Stomach smooth muscle (tissue), 2 donors: ENCODE data around the gene WNT9A.

Experiments
- H3K27ac ChIP-seq: one replicate; pipeline ENCODE4 v1.7.0; 2013; ENCODE audit warnings: mild to moderate bottlenecking, low read length, inconsistent platforms
- H3K27me3 ChIP-seq, 2 donors: one replicate each; pipeline ENCODE4 v1.7.0; 2013; ENCODE audit warnings: low read length in 2 of 2; ENCODE audit not compliant: insufficient read depth in 2 of 2, control insufficient read depth in 1 of 2
- H3K36me3 ChIP-seq, 2 donors: one replicate each; pipeline ENCODE4 v1.7.0; 2013; ENCODE audit warnings: low read length in 2 of 2; ENCODE audit not compliant: control insufficient read depth in 2 of 2, insufficient read depth in 2 of 2
- H3K4me1 ChIP-seq: one replicate; pipeline ENCODE4 v1.7.0; 2013; ENCODE audit warnings: low read length; ENCODE audit not compliant: control insufficient read depth, insufficient read depth
- H3K4me3 ChIP-seq, 2 donors: one replicate each; pipeline ENCODE4 v1.7.0; 2013; ENCODE audit warnings: low read length in 2 of 2
- H3K9ac ChIP-seq, 2 donors: one replicate each; pipeline ENCODE4 v1.7.0; 2013; ENCODE audit warnings: low read length in 2 of 2, mild to moderate bottlenecking in 1 of 2
- H3K9me3 ChIP-seq, 2 donors: one replicate each; pipeline ENCODE4 v1.7.0; 2013; ENCODE audit warnings: low read length in 2 of 2; ENCODE audit not compliant: control insufficient read depth in 2 of 2
- donor health status: healthy.
- donor health status: Pancreatic carcinoma.

Gene WNT9A

GRCh38 chr1:227926896-227927885 is 20.5 kb downstream of the WNT9A start:
- no peak overlapping the region for H3K4me3 ChIP-seq
- H3K9me3 ChIP-seq, result no peaks in the 10 kb centered on the region

GRCh38 chr1:227926216-227926791 is 21.4 kb downstream of the WNT9A start:
- Histone ChIP-seq H3K4me3 (no peak overlapping the region), H3K36me3 (peaks cover 8% of the 10 kb centered on the region in 2 donors), H3K27me3 (no peaks in the 10 kb centered on the region), H3K4me1 (peaks cover 23% of the 10 kb centered on the region), H3K9me3 (no peaks in the 10 kb centered on the region), H3K27ac (no peak overlapping the region), H3K9ac (no peak overlapping the region)

More at GRCh38 chr1:227926896-227927885, 20.5 kb downstream of the WNT9A start:
- Histone ChIP-seq H3K27ac (no peak overlapping the region), H3K36me3 (peaks cover 3 to 6% of the 10 kb centered on the region in 2 donors), H3K4me1 (peaks cover 23% of the 10 kb centered on the region), H3K9ac (no peak overlapping the region), H3K27me3 (no peaks in the 10 kb centered on the region)

DNA sequence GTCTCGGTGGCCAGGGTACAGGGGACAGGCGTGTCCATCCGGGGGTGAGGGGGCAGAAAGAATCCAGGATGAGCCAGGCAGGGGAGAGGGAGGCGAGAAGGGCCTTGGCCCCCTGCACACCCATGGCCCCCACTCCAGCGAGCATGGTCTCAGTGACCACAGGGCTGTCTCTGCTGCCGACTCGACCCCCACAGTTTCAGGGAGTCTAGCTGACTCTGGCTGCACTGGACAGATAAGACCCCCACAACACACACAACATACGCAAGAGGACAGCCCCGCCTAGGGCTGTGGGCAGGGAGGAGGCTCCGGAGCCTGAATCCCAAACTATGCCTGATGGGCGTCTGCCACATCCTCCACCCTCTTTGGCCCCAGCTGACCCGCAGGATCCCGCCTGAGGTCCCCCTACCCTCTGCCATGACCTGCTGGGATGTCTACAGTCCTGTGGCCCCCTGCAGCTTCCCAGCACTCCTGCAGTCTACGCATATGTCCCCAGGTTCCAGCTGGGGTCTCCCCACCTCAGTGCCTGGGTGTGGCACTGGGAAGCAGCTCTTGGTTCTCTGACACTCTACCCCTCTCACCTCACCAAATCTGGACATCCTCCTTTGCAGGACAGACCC is 22.0 kb downstream of the WNT9A start:
- Histone ChIP-seq H3K27me3 (no peaks in the 10 kb centered on the region), H3K9ac (no peak overlapping the region), H3K9me3 (no peaks in the 10 kb centered on the region), H3K36me3 (peaks cover 13 to 15% of the 10 kb centered on the region in 2 donors), H3K4me1 (peaks cover 23% of the 10 kb centered on the region), H3K27ac (no peak overlapping the region), H3K4me3 (no peak overlapping the region)

GRCh38 chr1:227924833-227925574 is 22.7 kb downstream of the WNT9A start:
- no peak overlapping the region for H3K27ac ChIP-seq
- no peaks in the 10 kb centered on the region for H3K27me3 ChIP-seq
- H3K4me1 ChIP-seq, result peaks cover 23% of the 10 kb centered on the region
- H3K4me3 ChIP-seq, result no peak overlapping the region
- no peaks in the 10 kb centered on the region for H3K9me3 ChIP-seq
- peaks cover 15 to 16% of the 10 kb centered on the region in 2 donors for H3K36me3 ChIP-seq
- no peak overlapping the region for H3K9ac ChIP-seq

DNA sequence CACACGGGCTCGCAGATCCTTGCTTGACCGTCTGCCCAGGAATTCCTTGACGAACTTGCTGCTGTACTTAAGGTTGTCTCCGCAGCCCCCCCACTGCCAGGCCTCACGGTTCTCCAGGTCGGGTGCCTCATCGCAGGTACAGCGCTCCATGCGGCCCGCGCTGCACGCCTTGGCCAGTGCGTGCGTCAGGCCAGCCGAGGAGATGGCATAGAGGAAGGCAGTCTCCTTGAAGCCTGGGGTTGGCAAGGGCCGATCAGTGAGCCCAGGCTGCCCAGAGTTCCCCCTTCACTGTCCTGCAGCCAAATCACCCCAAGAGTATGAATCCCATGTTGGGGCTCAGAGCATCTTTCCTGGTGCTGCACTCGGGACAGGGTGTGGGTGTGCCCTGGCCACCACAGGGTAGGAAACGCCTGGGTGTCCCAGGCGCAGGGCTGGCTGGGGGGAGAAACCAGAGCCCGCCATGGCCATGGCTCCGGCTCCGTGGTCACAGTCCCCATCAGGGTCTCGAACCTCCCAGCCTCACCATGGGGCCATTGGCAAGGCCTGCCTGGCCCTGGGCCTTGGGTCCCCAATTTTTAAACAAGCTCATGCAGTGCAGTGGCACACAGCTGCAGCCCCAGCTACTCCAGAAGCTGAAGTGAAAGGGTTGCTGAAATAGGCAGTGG is 23.4 kb downstream of the WNT9A start:
- H3K9me3 ChIP-seq, result no peaks in the 10 kb centered on the region
- H3K4me3 ChIP-seq, result no peak overlapping the region
- no peak overlapping the region for H3K27ac ChIP-seq
- peaks cover 14 to 15% of the 10 kb centered on the region in 2 donors for H3K36me3 ChIP-seq
- no peaks in the 10 kb centered on the region for H3K27me3 ChIP-seq
- peaks cover 23% of the 10 kb centered on the region for H3K4me1 ChIP-seq
- no peak overlapping the region for H3K9ac ChIP-seq

GRCh38 chr1:227923353-227924167 is 24.2 kb downstream of the WNT9A start:
- peaks cover 20% of the 10 kb centered on the region for H3K4me1 ChIP-seq
- no peak overlapping the region for H3K4me3 ChIP-seq
- no peaks in the 10 kb centered on the region for H3K27me3 ChIP-seq
- H3K36me3 ChIP-seq, result peaks cover 14 to 17% of the 10 kb centered on the region in 2 donors
- no peaks in the 10 kb centered on the region for H3K9me3 ChIP-seq
- no peak overlapping the region for H3K27ac ChIP-seq
- no peak overlapping the region for H3K9ac ChIP-seq

DNA sequence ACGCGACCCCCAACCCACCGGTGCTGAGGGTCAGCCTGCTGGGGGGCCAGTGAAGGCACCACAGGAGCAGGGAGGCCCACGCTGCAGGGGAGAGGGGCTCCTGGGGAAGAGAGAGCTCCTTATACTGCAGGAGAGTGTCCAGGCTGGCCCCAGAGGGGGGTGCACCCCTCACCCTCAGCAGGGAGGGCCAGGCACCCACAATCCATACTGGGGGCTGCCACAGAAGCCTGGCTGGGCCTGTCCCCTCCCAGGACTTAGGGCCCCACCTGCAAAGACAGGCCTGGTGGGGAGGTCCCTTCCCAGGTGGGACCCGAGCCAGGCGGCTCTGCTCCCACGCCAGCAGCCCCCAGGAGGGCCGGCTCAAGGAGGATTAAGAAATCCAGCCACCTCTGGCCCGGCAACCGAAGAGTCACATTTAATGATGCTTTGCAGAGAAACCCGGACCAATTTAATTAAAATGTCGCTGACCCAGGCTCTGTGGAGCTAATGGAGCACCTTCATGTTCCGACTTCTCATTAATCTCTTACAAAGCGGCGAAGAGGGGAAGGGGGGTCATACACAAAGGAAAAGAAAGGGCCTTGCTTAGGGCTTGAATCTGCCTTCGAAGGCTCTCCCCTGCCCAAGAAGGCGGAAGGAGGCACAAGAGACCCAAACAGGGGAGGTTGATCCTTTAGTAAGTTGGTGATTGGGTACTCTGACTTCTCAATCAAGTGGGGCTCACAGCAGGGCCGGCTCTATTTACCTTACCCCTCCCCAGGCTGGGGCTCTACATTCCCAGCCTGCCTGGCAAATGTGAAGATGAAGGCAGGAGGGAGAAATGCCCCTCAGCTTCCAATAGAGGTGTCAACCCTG is 25.0 kb downstream of the WNT9A start:
- H3K4me1 ChIP-seq, result peaks cover 14% of the 10 kb centered on the region

GRCh38 chr1:227921461-227922185 is 26.1 kb downstream of the WNT9A start:
- Histone ChIP-seq H3K4me1 (peaks cover 11% of the 10 kb centered on the region), H3K36me3 (peaks cover 14 to 17% of the 10 kb centered on the region in 2 donors), H3K9me3 (no peaks in the 10 kb centered on the region), H3K9ac (no peak overlapping the region), H3K27ac (no peak overlapping the region), H3K4me3 (no peak overlapping the region), H3K27me3 (no peaks in the 10 kb centered on the region)

More for the DNA sequence above, 25.0 kb downstream of the WNT9A start:
- Histone ChIP-seq H3K27me3 (no peaks in the 10 kb centered on the region), H3K36me3 (peaks cover 14 to 17% of the 10 kb centered on the region in 2 donors), H3K9ac (no peak overlapping the region), H3K4me3 (no peak overlapping the region), H3K27ac (no peak overlapping the region), H3K9me3 (no peaks in the 10 kb centered on the region)
